Pons (tissue), 1 donor: ENCODE data around the gene ZPR1.
A peak's percentile ranks its signal among the peaks of the same experiment; 100 is the strongest.

Experiments used
- DNase-seq: peaks from one replicate; pipeline ENCODE4 v3.0.0-alpha.2; 2016; ENCODE audit warnings: low spot score

The ZPR1 gene

DNA sequence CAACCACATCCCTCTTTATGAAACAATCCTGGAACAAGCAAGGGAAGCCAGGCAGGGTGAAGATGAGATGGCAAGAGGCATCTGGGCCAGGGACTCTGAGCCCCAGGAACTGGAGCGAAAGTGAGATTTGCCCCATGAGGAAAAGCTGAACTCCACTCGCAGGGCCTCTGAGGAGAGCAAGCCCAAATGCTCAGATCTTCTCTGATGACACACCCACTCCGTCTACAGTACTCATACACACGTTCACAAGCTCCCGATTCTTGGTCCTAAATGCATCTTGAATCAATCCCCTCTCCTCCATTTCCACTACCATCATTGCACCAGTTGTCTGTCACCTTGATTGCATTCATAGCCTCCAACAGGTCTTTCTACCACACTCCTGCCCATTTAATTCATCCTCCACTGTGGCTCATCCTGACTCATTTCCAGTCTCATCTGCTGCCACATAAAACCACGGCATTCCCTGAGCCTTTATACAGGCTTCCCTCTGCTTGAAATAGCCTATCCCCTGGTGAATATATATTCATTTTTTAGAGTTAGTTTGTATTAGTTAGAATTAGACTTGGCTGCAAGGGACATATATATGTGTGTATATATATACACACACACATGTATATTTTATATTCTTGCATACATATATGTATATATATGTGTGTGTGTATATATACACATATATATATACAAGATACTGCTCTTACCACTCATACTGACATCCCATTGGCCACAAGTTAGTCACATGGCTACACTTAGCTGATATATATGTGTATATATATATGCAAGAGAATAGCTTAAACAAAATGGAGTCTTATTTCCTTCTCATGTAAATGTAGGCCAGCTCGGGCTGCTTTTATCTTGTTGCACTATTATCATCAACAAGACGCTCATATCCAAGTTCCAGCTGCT, 5.3 kb upstream of the ZPR1 start:
- DNase-seq = no peak

DNA sequence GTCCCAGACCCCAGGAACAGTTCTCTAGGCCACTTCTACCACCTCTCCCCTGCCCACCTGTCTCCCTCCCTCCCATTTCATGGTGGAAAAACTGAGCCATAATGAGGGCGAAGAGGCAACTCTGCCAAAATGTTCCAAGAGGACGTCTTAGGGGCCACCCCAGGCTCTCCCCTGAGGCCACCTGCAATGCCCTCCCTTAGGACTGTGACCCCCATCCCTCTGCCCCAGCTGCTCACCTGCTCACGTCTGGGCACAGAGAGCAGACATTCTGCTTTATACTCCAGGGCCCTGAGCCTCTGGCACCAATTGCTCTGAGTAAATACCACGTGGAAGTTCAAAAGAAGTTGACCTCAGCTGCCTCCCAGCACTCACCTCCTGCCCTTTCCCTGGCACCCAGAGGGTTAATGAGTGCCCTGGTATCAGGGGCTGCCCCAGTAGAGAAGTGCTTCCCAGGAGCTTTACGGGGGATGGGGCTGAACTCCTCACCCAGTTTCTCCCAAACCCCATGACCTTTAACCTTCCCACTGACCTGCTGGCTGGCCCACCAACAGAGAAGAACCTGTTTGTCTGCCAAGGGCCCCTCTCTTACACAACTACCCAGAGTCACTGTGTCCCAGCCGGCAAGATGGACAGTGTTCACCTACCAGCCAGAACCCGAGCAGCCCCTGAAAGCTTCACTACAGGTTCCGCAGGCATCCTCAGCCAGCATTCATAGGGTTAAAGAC, 4.5 kb upstream of the ZPR1 start:
- no peak for DNase-seq

DNA sequence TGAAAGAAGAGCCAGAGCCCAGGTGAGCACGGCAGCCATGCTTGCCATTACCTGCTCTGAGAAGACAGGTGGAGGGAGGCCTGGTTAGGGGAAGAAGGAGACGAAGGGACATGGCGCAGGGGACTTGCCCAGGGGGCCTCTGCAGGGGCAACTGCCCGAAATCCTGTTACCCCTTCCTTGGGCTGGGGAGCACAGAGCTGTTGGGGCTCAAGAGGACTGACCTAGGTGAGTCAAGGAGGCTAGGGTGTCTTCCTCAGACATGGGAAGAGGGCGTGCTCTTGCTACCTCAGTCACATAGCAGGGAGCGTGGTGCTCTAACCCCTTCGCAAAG, 4.0 kb upstream of the ZPR1 start, which contains the start of gene APOA5:
TSS of gene APOA5 (minus strand) at position 67 of the 331 bp plus-strand sequence. CDS start at position 48, 19 bp downstream.
- no peak for DNase-seq

DNA sequence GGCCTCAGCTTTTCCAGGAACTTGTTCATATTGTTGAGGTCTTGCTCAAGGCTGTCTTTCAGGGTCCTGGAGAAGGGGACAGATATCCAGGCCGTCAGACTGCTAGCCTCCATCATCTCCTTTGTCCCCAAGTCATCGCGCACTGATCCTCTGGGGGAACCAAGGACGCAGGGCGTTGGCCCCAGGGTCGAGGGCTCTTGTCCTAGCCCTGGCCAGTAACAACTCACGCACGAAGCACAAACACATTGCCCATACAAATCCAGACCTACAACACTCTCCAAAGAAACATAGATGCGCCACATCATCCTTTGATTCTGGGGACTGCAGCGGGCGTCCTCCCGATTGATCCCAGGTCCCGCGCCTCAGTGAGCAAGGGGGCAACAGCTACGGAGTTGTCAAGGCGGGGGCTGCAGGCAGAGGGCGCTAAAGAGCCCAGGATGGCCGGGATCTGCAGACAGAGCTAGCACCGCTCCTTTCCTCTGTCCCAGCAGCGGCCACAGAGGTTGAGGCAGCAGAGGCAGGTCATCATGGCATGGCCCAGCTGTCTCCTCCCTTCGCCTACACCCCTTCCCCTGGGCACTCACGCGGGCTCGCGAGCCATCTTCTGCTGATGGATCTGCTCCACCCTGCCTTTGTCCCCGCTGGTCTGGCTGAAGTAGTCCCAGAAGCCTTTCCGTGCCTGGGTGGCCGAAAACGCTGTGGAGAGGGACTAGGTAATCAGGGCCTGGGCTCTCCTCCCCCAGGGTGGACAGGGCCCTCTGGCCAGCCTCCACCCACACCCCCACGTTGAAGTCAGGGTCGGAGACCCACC, 3.4 kb upstream of the ZPR1 start:
- peak; percentile 57 for DNase-seq

DNA sequence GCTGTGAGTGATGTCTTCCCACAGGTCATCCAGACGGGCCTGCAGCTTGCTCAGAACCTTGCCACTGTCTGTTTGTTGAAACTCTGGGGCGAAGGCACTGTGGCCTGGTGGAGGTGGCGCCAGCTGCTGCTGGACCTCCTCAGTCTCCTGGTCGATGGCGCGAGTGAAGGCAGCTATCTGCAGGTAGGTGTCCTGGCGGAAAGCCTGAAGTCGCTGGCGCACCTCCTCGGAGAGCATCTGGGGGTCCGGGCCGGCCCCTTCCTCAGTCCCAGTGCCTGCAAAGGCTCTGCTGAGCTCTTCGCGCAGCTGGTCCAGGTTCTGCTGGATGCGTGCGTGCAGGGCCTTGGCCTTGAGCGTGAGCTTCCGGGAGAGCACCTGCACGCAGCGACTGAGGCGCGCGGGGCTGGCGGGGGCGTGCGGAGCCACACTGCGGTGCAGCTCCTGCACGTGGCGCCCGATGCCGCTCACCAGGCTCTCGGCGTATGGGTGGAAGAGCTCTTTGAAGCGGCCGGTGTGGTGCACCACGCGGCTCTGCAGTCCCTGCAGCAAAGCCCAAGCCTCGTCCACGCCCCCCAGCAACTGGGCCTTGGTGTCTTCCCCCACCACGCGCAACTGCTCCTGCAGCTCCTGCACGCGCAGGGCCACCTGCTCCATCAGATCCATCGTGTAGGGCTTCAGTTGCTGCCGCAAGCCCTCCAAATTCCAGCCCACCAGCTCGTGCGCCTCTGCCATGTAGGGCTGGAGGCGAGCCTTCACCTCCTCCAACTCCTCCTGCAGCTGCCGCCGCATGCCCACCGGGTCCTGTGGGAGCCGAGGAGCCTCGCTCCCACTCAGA, 2.6 kb upstream of the ZPR1 start:
- DNase-seq = no peak

DNA sequence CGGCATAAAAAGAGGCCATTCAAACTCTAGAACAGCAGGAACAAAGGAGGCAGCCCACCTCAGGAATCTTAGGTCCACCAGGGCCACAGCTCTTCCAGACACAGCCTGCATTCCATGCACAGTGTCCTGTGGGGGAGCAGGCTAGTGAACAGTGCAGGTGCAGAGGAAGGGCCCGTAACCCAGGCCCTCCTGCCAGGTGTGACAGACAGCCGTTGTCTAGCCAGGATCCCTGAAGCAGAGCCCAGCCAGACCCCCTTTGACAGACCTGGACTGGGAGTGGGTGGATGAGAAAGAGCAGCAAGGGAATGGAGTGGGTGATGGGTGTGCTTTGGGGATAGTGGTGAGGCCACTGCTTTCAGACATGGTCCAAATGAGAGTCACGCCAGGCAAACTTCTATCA, 1.2 kb upstream of the ZPR1 start:
- no peak for DNase-seq

- DNase-seq = no peak
Measured at GRCh38 chr11:116788534-116788933, 711 bp upstream of the ZPR1 start.

GRCh38 chr11:116787436-116787785, 412 bp downstream of the ZPR1 start:
- no peak for DNase-seq

GRCh38 chr11:116786966-116787365, 857 bp downstream of the ZPR1 start:
- no peak for DNase-seq

DNA sequence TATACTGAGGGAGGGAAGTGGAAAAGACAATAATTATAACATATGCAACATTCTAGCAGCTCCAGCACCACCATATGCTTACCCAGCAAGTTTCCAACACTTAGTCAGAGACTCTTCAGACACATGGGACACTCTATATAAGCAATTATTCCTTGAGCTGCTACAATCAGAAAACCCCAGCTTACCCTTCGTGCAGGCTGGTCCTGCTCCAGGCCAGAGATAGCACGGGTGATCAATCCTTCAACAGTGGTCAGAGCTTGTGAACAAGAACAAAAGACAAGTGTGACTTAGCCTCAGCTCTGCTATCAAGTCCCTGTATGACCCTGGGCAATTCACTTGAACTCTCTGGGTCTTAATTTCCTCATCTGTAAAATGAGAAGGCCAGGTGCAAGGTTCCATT, 1.5 kb downstream of the ZPR1 start:
- no peak for DNase-seq

DNA sequence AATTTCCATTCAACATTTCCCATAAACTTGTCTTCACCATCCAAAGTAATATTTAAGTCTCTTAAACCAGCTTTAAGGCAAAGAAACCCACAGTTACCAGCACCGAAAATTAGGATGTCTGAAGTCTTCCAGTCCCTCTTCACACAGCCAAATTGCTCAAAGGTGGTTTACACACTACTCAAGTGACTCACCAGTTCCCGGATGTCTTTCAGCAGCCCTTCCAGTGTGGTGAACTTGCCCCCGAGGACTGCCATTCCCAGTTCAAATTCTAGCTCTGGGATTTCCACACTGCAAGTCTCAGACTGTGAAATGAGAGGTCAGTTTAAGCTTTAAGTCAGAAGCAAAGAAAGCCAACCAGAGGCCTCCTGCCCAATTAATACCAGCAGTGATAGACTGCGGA, 5.1 kb downstream of the ZPR1 start:
- no peak for DNase-seq

DNA sequence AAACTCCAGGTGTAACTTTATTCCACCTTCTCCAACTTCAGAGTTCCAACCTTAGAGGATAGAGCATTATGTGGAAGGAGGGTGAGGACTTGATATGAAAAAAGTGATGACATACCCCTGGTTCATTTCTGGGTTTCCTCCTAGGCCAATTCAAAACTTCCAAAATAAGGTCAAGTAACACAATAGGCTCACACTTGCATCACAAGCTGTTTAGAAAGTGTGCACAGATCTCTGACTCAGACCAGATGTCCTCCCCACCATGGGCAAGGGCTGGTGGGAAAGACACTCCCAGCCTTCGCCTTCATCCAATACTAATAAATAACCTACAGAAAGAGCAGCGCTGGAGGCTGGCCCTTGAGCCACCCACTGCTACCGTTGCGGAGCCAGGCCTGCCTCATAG, 9.3 kb downstream of the ZPR1 start:
- DNase-seq = no peak

- no peak for DNase-seq
Measured at GRCh38 chr11:116777056-116777455, 10.8 kb downstream of the ZPR1 start.

DNA sequence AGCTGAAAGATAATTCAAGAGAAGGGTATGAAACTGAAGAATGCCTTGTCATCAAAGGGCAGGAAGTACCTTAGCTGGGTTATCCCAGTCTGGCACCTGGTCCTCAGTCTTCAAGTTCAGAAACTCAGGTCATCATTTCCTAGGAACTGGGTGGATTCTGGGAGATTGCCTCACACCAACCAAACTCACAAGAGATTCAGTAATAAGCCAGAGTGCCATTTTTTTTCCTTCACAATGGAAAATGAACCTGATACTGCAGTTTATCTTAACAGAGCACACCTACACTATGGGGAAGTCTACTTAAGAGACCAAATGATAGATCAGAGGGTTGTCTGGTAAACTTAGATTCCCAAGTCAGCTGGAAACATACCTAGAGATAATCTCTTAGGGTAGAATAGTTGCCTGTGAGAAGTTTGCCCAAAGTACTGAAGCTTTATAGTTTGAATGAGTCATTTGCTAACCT, 11.3 kb downstream of the ZPR1 start:
- DNase-seq = no peak

- no peak for DNase-seq
Measured at GRCh38 chr11:116775975-116776374, 11.8 kb downstream of the ZPR1 start.

GRCh38 chr11:116774661-116775060, 13.2 kb downstream of the ZPR1 start:
- no peak for DNase-seq

DNA sequence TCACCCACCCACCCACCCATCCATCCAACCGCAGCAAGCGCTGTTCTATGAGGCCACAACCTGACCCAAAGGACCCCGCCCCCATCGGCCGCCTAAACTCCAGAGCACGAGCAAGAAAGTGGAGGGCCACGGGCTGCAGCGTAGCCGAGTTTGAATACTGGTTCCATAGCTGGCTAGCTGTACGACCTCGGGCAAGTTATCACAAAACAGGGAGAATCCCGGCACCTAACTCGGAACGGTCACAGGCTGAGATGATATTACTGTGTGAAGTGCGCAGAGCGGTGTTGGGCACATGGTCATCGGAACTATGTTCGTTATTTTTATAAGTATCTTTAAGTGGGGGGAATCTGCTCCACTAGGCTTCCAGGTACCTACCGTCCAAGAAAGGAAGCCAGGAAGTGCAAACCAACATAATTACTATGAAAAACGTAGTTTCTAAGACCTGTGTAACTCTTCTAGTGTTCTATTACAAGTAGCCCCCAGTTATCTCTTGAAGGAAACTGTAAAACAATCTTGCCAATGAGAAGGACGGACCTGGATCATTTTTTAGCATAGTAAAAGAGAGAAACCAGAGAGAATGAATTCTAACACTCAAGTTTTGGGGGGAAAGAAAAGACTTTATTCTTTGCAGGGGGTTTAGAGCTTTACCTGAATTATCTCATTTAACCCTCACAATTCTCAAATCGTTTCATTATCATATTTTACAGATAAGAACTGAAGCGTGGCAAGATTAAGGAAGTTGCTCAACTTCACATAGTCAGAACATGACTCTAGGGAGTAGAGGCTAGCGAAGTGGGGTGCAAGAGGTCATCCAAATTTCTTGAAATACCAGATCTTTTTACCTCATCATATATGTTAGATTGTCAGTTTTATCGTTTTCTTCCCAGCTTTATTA, 14.4 kb downstream of the ZPR1 start:
- peak; percentile 57 for DNase-seq

- peak; percentile 77 for DNase-seq
Measured at GRCh38 chr11:116772443-116773202, 15.2 kb downstream of the ZPR1 start, which contains the start of gene BUD13. Gene BUD13 (minus strand): TSS chr11:116772987. CDS start chr11:116772964, 23 bp downstream.

DNA sequence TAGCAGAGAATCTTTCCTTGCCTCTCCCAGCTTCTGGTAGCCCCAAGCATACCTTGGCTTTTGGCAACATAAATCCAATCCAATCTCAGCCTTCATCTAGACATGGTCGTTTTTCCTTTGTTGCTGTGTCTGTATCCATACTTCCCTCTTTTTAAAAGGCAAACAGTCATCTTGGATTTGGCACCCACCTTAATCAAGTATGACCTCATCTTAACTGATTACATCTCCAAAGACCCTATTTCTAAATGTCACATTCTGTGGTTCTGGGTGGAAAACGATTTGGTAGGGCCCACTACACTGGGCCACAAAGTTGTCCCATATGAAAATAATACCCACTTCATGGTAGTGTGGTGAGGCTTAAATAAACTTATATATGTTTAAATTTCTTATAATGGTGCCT, 15.9 kb downstream of the ZPR1 start:
- DNase-seq = no peak

GRCh38 chr11:116762132-116762531, 25.7 kb downstream of the ZPR1 start:
- DNase-seq = no peak
